GM19239 (cell line): Measurements from ENCODE around the gene KRT8.
A peak's percentile ranks its signal among the peaks of the same experiment; 100 is the strongest.

ENCODE experiments used
- DNase-seq: peaks from one replicate; pipeline ENCODE4 v3.0.0; 2011; ENCODE audit warnings: low spot score; ENCODE audit not compliant: insufficient read length
- FAIRE-seq: peaks from 2 replicates; lab custom pipeline; 2011; peaks lifted over from hg19 to GRCh38; lab: Jason Lieb, UNC

KRT8 gene

GRCh38 chr12:52878507-52879393 lies 26.1 kb downstream of the KRT8 start:
- DNase-seq, result no peak
- no peak for FAIRE-seq

- DNase-seq (no peak), FAIRE-seq (no peak)
Measured at GRCh38 chr12:52877242-52877641, 27.6 kb downstream of the KRT8 start.

GRCh38 chr12:52876372-52876771 lies 28.5 kb downstream of the KRT8 start:
- FAIRE-seq (no peak), DNase-seq (no peak)

- DNase-seq (no peak), FAIRE-seq (no peak)
Measured at GRCh38 chr12:52874573-52875435, 30.1 kb downstream of the KRT8 start.

- FAIRE-seq, result no peak
- DNase-seq, result peak; percentile 39
Measured at GRCh38 chr12:52873832-52874572, 30.9 kb downstream of the KRT8 start.

- FAIRE-seq (no peak), DNase-seq (no peak)
Measured at GRCh38 chr12:52873513-52873831, 31.4 kb downstream of the KRT8 start.

- no peak for DNase-seq
- no peak for FAIRE-seq
Measured at GRCh38 chr12:52872644-52873389, 32.1 kb downstream of the KRT8 start.

GRCh38 chr12:52871291-52872039 lies 33.4 kb downstream of the KRT8 start:
- DNase-seq, result no peak
- FAIRE-seq, result no peak

- FAIRE-seq (no peak), DNase-seq (peak; percentile 72)
Measured at GRCh38 chr12:52870361-52871290, 34.2 kb downstream of the KRT8 start.

GRCh38 chr12:52867642-52868041 lies 37.2 kb downstream of the KRT8 start:
- no peak for FAIRE-seq

GRCh38 chr12:52867152-52867551 lies 37.7 kb downstream of the KRT8 start:
- DNase-seq, result no peak
- FAIRE-seq, result no peak

More at GRCh38 chr12:52867642-52868041, 37.2 kb downstream of the KRT8 start:
- DNase-seq, result no peak

GRCh38 chr12:52865090-52865944 lies 39.6 kb downstream of the KRT8 start:
- DNase-seq (no peak), FAIRE-seq (no peak)

GRCh38 chr12:52862023-52862422 lies 42.9 kb downstream of the KRT8 start:
- FAIRE-seq (no peak), DNase-seq (no peak)

GRCh38 chr12:52861511-52861910 lies 43.4 kb downstream of the KRT8 start:
- FAIRE-seq, result no peak
- DNase-seq, result no peak

GRCh38 chr12:52860102-52860823 lies 44.6 kb downstream of the KRT8 start:
- no peak for DNase-seq
- FAIRE-seq, result no peak

- FAIRE-seq, result no peak
- DNase-seq, result no peak
Measured at GRCh38 chr12:52857500-52857899, 47.4 kb downstream of the KRT8 start.

- FAIRE-seq (no peak), DNase-seq (no peak)
Measured at GRCh38 chr12:52856787-52857186, 48.1 kb downstream of the KRT8 start.
